Kidney (tissue), 14 donors: ENCODE measurements around the gene COQ4. TPM values are rescaled to one million over a fixed set of nuclear protein-coding genes. Genes with fewer than 3 reads are reported as not detected.

Source experiments
- DNase-seq, 5 donors: peaks; one replicate each; pipeline ENCODE4 v3.0.0-alpha.2; 2013 to 2020
- FAIRE-seq: peaks from 2 replicates; lab custom pipeline; 2012; peaks lifted over from hg19 to GRCh38; lab: Jason Lieb, UNC
- H3K27ac ChIP-seq, 2 donors: one replicate each; pipeline ENCODE4 v1.7.0; 2013; ENCODE audit warnings: low read depth in 2 of 2, low read length in 2 of 2, inconsistent platforms in 1 of 2
- H3K27me3 ChIP-seq: one replicate; pipeline ENCODE4 v1.7.1; 2013; ENCODE audit warnings: low read length, inconsistent platforms; ENCODE audit not compliant: control insufficient read depth, insufficient read depth
- H3K36me3 ChIP-seq, 3 donors: one replicate each; pipeline versions ENCODE4 v1.7.0 to v1.7.1; 2013; ENCODE audit warnings: low read length in 3 of 3, control low read depth in 1 of 3, inconsistent platforms in 1 of 3; ENCODE audit not compliant: insufficient read depth in 3 of 3, control insufficient read depth in 2 of 3
- H3K4me1 ChIP-seq, 3 donors: one replicate each; pipeline versions ENCODE4 v1.7.0 to v1.7.1; 2013; ENCODE audit warnings: low read length in 3 of 3, inconsistent platforms in 1 of 3, low read depth in 1 of 3; ENCODE audit not compliant: control insufficient read depth in 2 of 3, insufficient read depth in 2 of 3
- H3K4me3 ChIP-seq, 3 donors: one replicate each; pipeline versions ENCODE4 v1.7.0 to v1.8.1; 2013; ENCODE audit warnings: low read length in 3 of 3, control low read depth in 1 of 3, inconsistent platforms in 1 of 3
- H3K9ac ChIP-seq, 3 donors: one replicate each; pipeline versions ENCODE4 v1.7.0 to v1.7.1; 2013; ENCODE audit warnings: low read length in 3 of 3, control low read depth in 1 of 3, inconsistent platforms in 1 of 3
- H3K9me3 ChIP-seq, 3 donors: one replicate each; pipeline versions ENCODE4 v1.7.0 to v1.7.1; 2013; ENCODE audit warnings: low read length in 3 of 3, control low read depth in 1 of 3, inconsistent platforms in 1 of 3; ENCODE audit not compliant: control insufficient read depth in 2 of 3, insufficient read depth in 1 of 3
- CTCF ChIP-seq: IDR thresholded peaks from 3 replicates; pipeline ENCODE4 v1.5.1; 2012; ENCODE audit warnings: mild to moderate bottlenecking, moderate library complexity, borderline replicate concordance; ENCODE audit not compliant: insufficient read depth; ENCODE audit errors: extremely low read depth
- intact Hi-C: fragments of 100-400 bp; cut with DNase I; formaldehyde crosslinking; loops from one replicate; pipeline ENCODE4 v1.11.1; 2022
- polyA plus RNA-seq: library from polyadenylated mRNA; stranded (reverse); fragments of 350-450 nt; fragmentation: Illumina TruSeq; extraction: RNeasy Lipid Tissue Mini Kit (QIAGEN cat#74804); gene quantifications from one replicate; pipeline ENCODE4 v1.2.3, GENCODE V29; 2014; ENCODE audit warnings: low read depth, low replicate concordance; ENCODE audit not compliant: insufficient read depth
- total RNA-seq: library from RNA; stranded (reverse); fragmentation: NEBNext Ultra II Directional; extraction: Animal tissue kit (Norgen Biotek cat#: 25700); gene quantifications from one replicate; pipeline ENCODE4 v1.2.1, GENCODE V29; 2021
- donor health status: control.
- donor health status: control.
- donor health status: control.
- donor health status: control.
- donor health status: control.
- donor health status: DM: yes; HTN: yes; CAD: no.
- donor health status: Normal renal cell carcinoma (clear cell type).

The COQ4 gene
- total and polyA plus RNA-seq, 2 donors from 2014 or later, result 59.7 to 111 TPM

- intact Hi-C loops, result no loop called here
- TF ChIP-seq CTCF, result no peak
- no peaks in the 10 kb centered on the region for H3K4me1 ChIP-seq
- H3K27me3 ChIP-seq, result no peaks in the 10 kb centered on the region
- FAIRE-seq (no peak), DNase-seq (no peak)
- H3K9ac ChIP-seq, result no peak overlapping the region
- no peak overlapping the region for H3K27ac ChIP-seq
- H3K36me3 ChIP-seq, result peaks cover 0 to 14% (median 6%) of the 10 kb centered on the region in 3 donors
- no peak overlapping the region for H3K4me3 ChIP-seq
- H3K9me3 ChIP-seq, result no peaks in the 10 kb centered on the region
These were observed 36.2 kb upstream of the COQ4 start for GRCh38 chr9:128286440-128286839.

- H3K4me1 ChIP-seq, result no peaks in the 10 kb centered on the region
- no peak for DNase-seq
- no peak overlapping the region for H3K4me3 ChIP-seq
- H3K27ac ChIP-seq, result no peak overlapping the region
- no peak overlapping the region for H3K9ac ChIP-seq
- intact Hi-C loops, result no loop called here
- H3K9me3 ChIP-seq, result no peaks in the 10 kb centered on the region
- H3K36me3 ChIP-seq, result peaks cover 0 to 14% (median 6%) of the 10 kb centered on the region in 3 donors
- H3K27me3 ChIP-seq, result no peaks in the 10 kb centered on the region
- TF ChIP-seq CTCF, result no peak
- FAIRE-seq, result no peak
These were observed 34.2 kb upstream of the COQ4 start for GRCh38 chr9:128288273-128289004.

- Histone ChIP-seq H3K27ac (no peak overlapping the region), H3K4me1 (peaks cover 0 to 7% (median 0%) of the 10 kb centered on the region in 3 donors), H3K4me3 (no peak overlapping the region), H3K36me3 (peaks cover 0 to 11% (median 0%) of the 10 kb centered on the region in 3 donors), H3K27me3 (no peaks in the 10 kb centered on the region), H3K9ac (no peak overlapping the region), H3K9me3 (no peaks in the 10 kb centered on the region)
- no peak for FAIRE-seq
- TF ChIP-seq CTCF, result no peak
- intact Hi-C loops, result no loop called here
- DNase-seq, result no peak
These were observed 30.6 kb upstream of the COQ4 start for GRCh38 chr9:128292009-128292408.
